AG04449 (cell line): ENCODE results near the gene ANO8.

Experiments
- CTCF ChIA-PET: fragments of 350-600 bp; formaldehyde crosslinking; extraction: SDS; loops from one replicate; lab custom pipeline; 2021; ENCODE audit warnings: antibody characterized with exemption; lab: Yijun Ruan, JAX
- POLR2A ChIA-PET: fragments of 400-600, 350-600 bp; formaldehyde crosslinking; extraction: SDS; loops from one replicate; lab custom pipeline; 2020; ENCODE audit warnings: antibody characterized with exemption, inconsistent platforms; lab: Yijun Ruan, JAX
- DNase-seq: peaks from one replicate; pipeline ENCODE4 v3.0.0-alpha.2; 2010; ENCODE audit warnings: low read depth, low spot score
- H3K4me3 ChIP-seq: 2 replicates; pipeline ENCODE4 v1.5.1; 2011; ENCODE audit warnings: low read depth, mild to moderate bottlenecking, control low read depth, low read length
- CTCF ChIP-seq: IDR thresholded peaks from one replicate; pipeline ENCODE4 v1.5.1; 2011; ENCODE audit warnings: mild to moderate bottlenecking, moderate library complexity, low read length, control low read depth, inconsistent platforms; ENCODE audit not compliant: insufficient read depth; ENCODE audit errors: missing control alignments

The ANO8 gene

GRCh38 chr19:17323300-17323963, 11.2 kb downstream of the ANO8 start:
- no peak for TF ChIP-seq CTCF
- ChIA-PET CTCF (interaction anchor here (1.0 to 1.2 kb wide), 2 partner anchors 10 to 12 kb away, joined by 3 to 5 read pairs; partner anchors contain the start of gene ANO8), POLR2A (interaction anchor here (0.7 kb wide), 1 partner anchor 15 kb away, joined by 3 read pairs; no protein-coding TSS in a partner anchor)
- no peak overlapping the region for H3K4me3 ChIP-seq
- no peak for DNase-seq

DNA sequence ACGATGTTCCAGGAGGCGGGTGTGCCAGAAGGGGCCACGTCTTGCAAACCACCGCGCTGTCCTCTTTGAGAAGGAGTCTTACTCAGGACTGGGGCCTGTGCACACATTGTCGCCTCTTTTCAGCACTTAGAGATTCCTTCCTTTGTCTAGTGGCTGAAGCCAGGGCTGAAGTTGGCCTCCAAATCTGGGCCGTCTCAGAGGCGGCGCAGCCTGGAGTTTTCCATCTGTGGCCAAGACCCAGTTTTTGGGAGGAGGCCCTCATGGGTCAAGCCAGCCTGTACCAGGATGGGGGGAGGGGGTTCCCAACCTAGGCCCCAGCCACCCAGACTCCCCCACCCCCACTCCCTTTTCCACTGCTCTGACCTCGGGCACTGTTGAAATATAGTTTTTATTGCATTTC, 11.8 kb downstream of the ANO8 start:
- H3K4me3 ChIP-seq, result no peak overlapping the region
- no peak for TF ChIP-seq CTCF
- POLR2A ChIA-PET, result interaction anchor here (0.7 kb wide), 1 partner anchor 16 kb away, joined by 3 read pairs; no protein-coding TSS in a partner anchor
- CTCF ChIA-PET, result interaction anchor here (1.2 kb wide), 1 partner anchor 11 kb away, joined by 3 read pairs; no protein-coding TSS in a partner anchor
- no peak for DNase-seq

DNA sequence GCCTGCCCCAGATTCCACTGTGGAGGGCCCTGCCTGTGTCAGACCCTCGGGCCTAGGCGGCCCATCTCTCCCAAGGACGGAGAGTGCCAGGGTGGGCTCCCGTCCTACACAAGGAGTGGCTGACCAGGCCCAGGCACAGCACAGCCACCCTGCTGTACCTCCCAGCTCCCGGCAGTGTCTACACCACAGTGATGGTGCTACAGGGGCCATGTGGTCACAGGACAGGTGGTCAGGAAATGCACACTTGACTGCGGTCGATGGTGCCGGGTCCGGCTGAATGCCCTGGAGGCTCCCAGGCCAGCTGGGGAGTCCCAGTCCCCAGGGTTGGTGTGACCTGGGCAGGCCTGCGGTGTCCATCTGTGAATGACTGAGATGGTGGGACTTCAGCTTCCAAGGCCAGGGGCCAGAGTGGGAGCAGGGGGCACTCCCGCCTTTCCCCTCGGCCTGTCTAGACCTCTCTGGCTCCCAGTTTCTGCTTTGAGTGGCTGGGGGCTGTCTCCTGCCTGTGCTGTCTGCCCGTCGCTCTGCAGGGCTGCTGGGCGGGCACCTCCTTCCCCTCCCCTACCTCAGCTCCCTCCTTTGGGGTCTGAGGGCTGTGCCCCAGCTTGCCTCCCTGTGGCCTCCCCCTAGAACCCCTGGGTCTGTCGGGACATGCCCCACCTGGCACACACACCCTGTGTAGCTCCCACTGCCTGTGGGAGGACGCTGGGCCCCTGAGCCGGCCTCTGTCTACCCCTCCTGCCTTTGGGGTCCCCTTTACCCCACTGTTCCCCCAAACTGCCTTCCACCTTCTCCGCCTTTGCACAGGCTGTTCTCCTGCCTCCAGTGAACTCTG, 12.8 kb downstream of the ANO8 start:
- no peak for DNase-seq
- POLR2A ChIA-PET, result interaction anchor here (0.7 to 0.9 kb wide), 2 partner anchors 9 to 13 kb away, joined by 3 to 5 read pairs; partner anchors contain the start of gene DDA1
- CTCF ChIA-PET, result interaction anchor here (1.0 kb wide), 1 partner anchor 24 kb away, joined by 3 read pairs; no protein-coding TSS in a partner anchor
- TF ChIP-seq CTCF, result no peak
- H3K4me3 ChIP-seq, result no peak overlapping the region

- ChIA-PET POLR2A (no interaction called here), CTCF (no interaction called here)
- DNase-seq, result no peak
- no peak for TF ChIP-seq CTCF
- H3K4me3 ChIP-seq, result no peak overlapping the region
These were observed 14.2 kb downstream of the ANO8 start for GRCh38 chr19:17320435-17320834.

DNA sequence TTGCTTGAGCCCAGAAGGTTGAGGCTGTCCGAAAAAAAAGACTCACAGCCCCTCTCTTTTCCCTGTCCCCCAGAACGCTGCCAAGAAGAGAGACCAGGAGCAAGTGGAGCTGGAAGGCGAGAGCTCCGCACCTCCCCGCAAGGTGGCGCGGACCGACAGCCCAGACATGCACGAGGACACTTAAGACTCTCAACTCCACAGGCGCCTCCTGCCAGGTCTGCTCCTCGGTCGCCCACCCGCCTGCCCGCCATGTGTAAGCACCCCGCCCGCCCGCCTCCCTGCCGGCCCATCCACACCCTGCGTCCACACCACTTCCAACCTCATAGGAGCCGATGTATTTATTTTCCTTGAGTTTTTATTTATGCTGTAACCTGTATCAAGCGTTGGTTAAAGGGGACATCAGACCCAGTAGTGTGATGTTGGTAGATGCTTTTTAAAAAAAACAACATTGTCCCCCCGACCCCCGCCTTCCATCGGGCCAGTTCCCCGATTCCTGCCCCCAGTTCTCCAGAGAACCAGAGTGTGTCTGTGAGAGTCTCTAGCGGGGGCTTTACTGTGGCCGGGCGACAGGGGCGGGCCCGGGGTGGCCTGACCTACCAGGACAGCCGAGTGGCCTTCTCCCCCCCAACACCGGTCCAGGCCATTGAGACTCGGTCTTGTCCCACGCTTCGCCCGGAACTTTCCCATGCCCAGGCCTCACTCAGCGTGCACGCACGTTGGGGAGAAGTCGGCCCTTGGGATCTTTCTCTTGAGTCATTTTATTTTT, 15.0 kb downstream of the ANO8 start:
- ChIA-PET POLR2A (no interaction called here), CTCF (no interaction called here)
- H3K4me3 ChIP-seq, result no peak overlapping the region
- DNase-seq, result no peak
- no peak for TF ChIP-seq CTCF
